ENCODE results near the gene ATP1A1. TPM values are rescaled to one million over a fixed set of nuclear protein-coding genes. Genes with fewer than 3 reads are reported as not detected.

The ATP1A1 gene
- 1,000 to 10,000 TPM in 3 of 4 donors, 100 to 1,000 TPM in 1; 324 to 3,097 (median 1,990) TPM for total RNA-seq

- 0 to 1% methylated on average over 2 to 38 of the region's 78 CpGs for WGBS, 2 donors (ENCODE audit: low coverage in 1 of 2)
- Histone ChIP-seq H3K27me3 (no peaks in the 10 kb centered on the region), H3K36me3 (no peaks in the 10 kb centered on the region), H3K4me3 (peak within 1 kb of the TSS; percentile 95 to 99 (median 98)), H3K27ac (peak within 1 kb of the TSS; percentile 96 to 99 (median 98)), H3K4me1 (peaks cover 11 to 47% (median 43%) of the 10 kb centered on the region in 4 donors), H3K9me3 (no peaks in the 10 kb centered on the region)
- peak; percentile 99 for DNase-seq
- in situ Hi-C loops (cut with MboI; ENCODE audit: low pct_ligation_motif_present in 1 of 4, low pct_unique_long_range_greater_than_20kb in 1 of 4, low sequenced_read_pairs in 3 of 4), result loop anchor here (25.0 kb wide), 2 partner anchors 114 to 211 kb away; no protein-coding TSS in a partner anchor
- TF ChIP-seq EP300 (IDR thresholded peaks at IDR 0.05; ENCODE audit: low read depth) (no peak), CTCF (IDR thresholded peaks at IDR 0.05) (peak in 1 of 5 experiments; percentile 42), POLR2AphosphoS5 (IDR thresholded peaks at IDR 0.05) (peak; percentile 99), POLR2A (IDR thresholded peaks at IDR 0.05) (peak; percentile 95)
- intact Hi-C loops (cut with DNase I; ENCODE audit: low total_unique reads), result no loop called here
These were observed at the start of gene ATP1A1 for GRCh38 chr1:116372651-116373430. Gene ATP1A1 (plus strand): TSS chr1:116373244. CDS start chr1:116373512, 268 bp downstream.

GRCh38 chr1:116323491-116323890 lies 49.6 kb upstream of the ATP1A1 start:
- Histone ChIP-seq H3K4me3 (no peak overlapping the region), H3K36me3 (no peaks in the 10 kb centered on the region), H3K27me3 (no peaks in the 10 kb centered on the region), H3K27ac (peak overlapping the region; percentile 63 to 80 (median 70)), H3K4me1 (peaks cover 4 to 48% (median 34%) of the 10 kb centered on the region in 4 donors), H3K9me3 (no peaks in the 10 kb centered on the region)
- no peak for DNase-seq
- in situ Hi-C loops (cut with MboI; ENCODE audit: low pct_ligation_motif_present in 1 of 4, low pct_unique_long_range_greater_than_20kb in 1 of 4, low sequenced_read_pairs in 3 of 4) (no loop called here), intact Hi-C loops (cut with DNase I; ENCODE audit: low total_unique reads) (loop anchor here (5.0 kb wide), 1 partner anchor 611 kb away; no protein-coding TSS in a partner anchor)
- TF ChIP-seq POLR2AphosphoS5 (IDR thresholded peaks at IDR 0.05), result peak in 1 of 3 donors; percentile 24
- no peak for TF ChIP-seq POLR2A (IDR thresholded peaks at IDR 0.05)
- TF ChIP-seq EP300 (IDR thresholded peaks at IDR 0.05; ENCODE audit: low read depth), result no peak
- 49 to 54% methylated on average over 2 of the region's 2 CpGs for WGBS, 2 donors (ENCODE audit: low coverage in 1 of 2)

- H3K27me3 ChIP-seq, result no peaks in the 10 kb centered on the region
- 37 to 63% methylated on average over 2 to 3 of the region's 3 CpGs for WGBS, 2 donors (ENCODE audit: low coverage in 1 of 2)
- H3K36me3 ChIP-seq, result no peaks in the 10 kb centered on the region
- in situ Hi-C loops (cut with MboI; ENCODE audit: low pct_ligation_motif_present in 1 of 4, low pct_unique_long_range_greater_than_20kb in 1 of 4, low sequenced_read_pairs in 3 of 4) (no loop called here), intact Hi-C loops (cut with DNase I; ENCODE audit: low total_unique reads) (loop anchor here (5.0 kb wide), 1 partner anchor 612 kb away; no protein-coding TSS in a partner anchor)
- no peak for DNase-seq
- peak overlapping the region; percentile 63 to 80 (median 70) for H3K27ac ChIP-seq
- TF ChIP-seq POLR2A (IDR thresholded peaks at IDR 0.05), result no peak
- H3K4me1 ChIP-seq, result peaks cover 4 to 48% (median 34%) of the 10 kb centered on the region in 4 donors
- no peaks in the 10 kb centered on the region for H3K9me3 ChIP-seq
- no peak overlapping the region for H3K4me3 ChIP-seq
These were observed 48.6 kb upstream of the ATP1A1 start for GRCh38 chr1:116324411-116324810.

- intact Hi-C loops (cut with DNase I; ENCODE audit: low total_unique reads), result no loop called here
- in situ Hi-C loops (cut with MboI; ENCODE audit: low pct_ligation_motif_present in 1 of 4, low pct_unique_long_range_greater_than_20kb in 1 of 4, low sequenced_read_pairs in 3 of 4), result no loop called here
- H3K27ac ChIP-seq, result peak overlapping the region; percentile 63 to 80 (median 70)
These were observed 47.9 kb upstream of the ATP1A1 start for GRCh38 chr1:116325104-116325503.

More at GRCh38 chr1:116325104-116325503, 47.9 kb upstream of the ATP1A1 start:
- no peak for TF ChIP-seq POLR2A (IDR thresholded peaks at IDR 0.05)
- no peak for TF ChIP-seq CTCF (IDR thresholded peaks at IDR 0.05)
- no peak for TF ChIP-seq EP300 (IDR thresholded peaks at IDR 0.05; ENCODE audit: low read depth)
- no peak for TF ChIP-seq POLR2AphosphoS5 (IDR thresholded peaks at IDR 0.05)
- H3K9me3 ChIP-seq, result no peaks in the 10 kb centered on the region
- H3K4me1 ChIP-seq, result peaks cover 4 to 53% (median 36%) of the 10 kb centered on the region in 4 donors
- no peak for DNase-seq
- whole genome bisulfite sequencing, 2 donors (ENCODE audit: low coverage in 1 of 2), result 52 to 77% methylated on average over 2 of the region's 2 CpGs
- no peaks in the 10 kb centered on the region for H3K27me3 ChIP-seq
- H3K4me3 ChIP-seq, result no peak overlapping the region
- no peaks in the 10 kb centered on the region for H3K36me3 ChIP-seq
